IMR-90 (cell line): ENCODE results near the gene HERC4. TPM values are rescaled to one million over a fixed set of nuclear protein-coding genes. Genes with fewer than 3 reads are reported as not detected.
"Not testable (repeated sequence)": the region's sequence is repeated elsewhere in the genome, so short reads cannot be mapped to it uniquely, and the experiment has no call there.

ENCODE experiments used
- ATAC-seq: fragments of 200-7000 bp; cut with Tn5 transposase; 2 replicates; pipeline ENCODE4 v1.9.1; 2020; ENCODE audit warnings: low read depth, mild to moderate bottlenecking, moderate library complexity
- BruUV-seq: library from RNA; stranded (reverse); fragments of 400-500 nt; replicated peaks from 2 replicates; lab custom pipeline; 2021; lab: Mats Ljungman, UMichigan
- CTCF ChIA-PET: fragments of 300-600 bp; formaldehyde crosslinking; extraction: SDS; loops from one replicate; lab custom pipeline; 2021; ENCODE audit warnings: antibody characterized with exemption; lab: Yijun Ruan, JAX
- POLR2A ChIA-PET: fragments of 300-600 bp; sonication (Branson Sonifier 250); formaldehyde crosslinking; loops from one replicate; lab custom pipeline; 2022; ENCODE audit warnings: antibody characterized with exemption; ENCODE audit not compliant: unreplicated experiment; lab: Charles Lee
- DNase-seq: peaks from one replicate; pipeline ENCODE4 v3.0.0; 2013
- H2AFZ ChIP-seq: replicated peaks from 2 replicates; pipeline ENCODE3; 2013; ENCODE audit warnings: low read length, mild to moderate bottlenecking; ENCODE audit not compliant: poor library complexity
- H2AK5ac ChIP-seq: 2 replicates; pipeline ENCODE4 v1.6.1; 2013; ENCODE audit warnings: low read depth, low read length, inconsistent platforms
- H2AK9ac ChIP-seq: replicated peaks from 2 replicates; pipeline ENCODE3; 2013; ENCODE audit warnings: mild to moderate bottlenecking, low read depth, low read length, moderate library complexity; ENCODE audit not compliant: poor library complexity
- H2BK120ac ChIP-seq: 2 replicates; pipeline ENCODE4 v1.6.1; 2013; ENCODE audit warnings: low read depth, low read length, inconsistent platforms
- H2BK15ac ChIP-seq: 3 replicates; pipeline ENCODE4 v1.6.1; 2013; ENCODE audit warnings: low read depth, low read length, inconsistent platforms
- H2BK20ac ChIP-seq: 2 replicates; pipeline ENCODE4 v1.6.1; 2013; ENCODE audit warnings: low read depth, mild to moderate bottlenecking, inconsistent platforms, low read length, moderate library complexity
- H2BK5ac ChIP-seq: 2 replicates; pipeline ENCODE4 v1.6.1; 2013; ENCODE audit warnings: mild to moderate bottlenecking, low read depth, low read length, inconsistent platforms; ENCODE audit not compliant: poor library complexity, severe bottlenecking
- H3K14ac ChIP-seq: replicated peaks from 2 replicates; pipeline ENCODE4 v1.6.1; 2013; ENCODE audit warnings: low read depth, low read length, inconsistent platforms
- H3K18ac ChIP-seq: 2 replicates; pipeline ENCODE4 v1.6.1; 2013; ENCODE audit warnings: low read depth, low read length, control low read depth
- H3K23ac ChIP-seq: 2 replicates; pipeline ENCODE4 v1.6.1; 2013; ENCODE audit warnings: low read depth, low read length, inconsistent platforms
- H3K27ac ChIP-seq: 2 replicates; pipeline ENCODE4 v1.5.1; 2013; ENCODE audit warnings: mild to moderate bottlenecking, control low read depth, low read length; ENCODE audit not compliant: insufficient read depth
- H3K27me3 ChIP-seq: 2 replicates; pipeline ENCODE4 v1.6.1; 2013; ENCODE audit warnings: low read length; ENCODE audit not compliant: control insufficient read depth, insufficient read depth
- H3K36me3 ChIP-seq: 2 replicates; pipeline ENCODE4 v1.6.1; 2013; ENCODE audit warnings: low read length, mixed read lengths; ENCODE audit not compliant: control insufficient read depth, insufficient read depth
- H3K4ac ChIP-seq: 2 replicates; pipeline ENCODE4 v1.6.1; 2013; ENCODE audit warnings: low read depth, low read length, inconsistent platforms
- H3K4me1 ChIP-seq: 2 replicates; pipeline ENCODE4 v1.6.1; 2013; ENCODE audit warnings: low read length, mixed read lengths; ENCODE audit not compliant: control insufficient read depth, insufficient read depth
- H3K4me2 ChIP-seq: 2 replicates; pipeline ENCODE4 v1.6.1; 2013; ENCODE audit warnings: low read depth, mild to moderate bottlenecking, control low read depth, low read length, moderate library complexity
- H3K4me3 ChIP-seq: 2 replicates; pipeline ENCODE4 v1.5.1; 2013; ENCODE audit warnings: low read depth, mild to moderate bottlenecking, control low read depth, low read length, moderate library complexity; ENCODE audit not compliant: insufficient read depth
- H3K56ac ChIP-seq: 2 replicates; pipeline ENCODE4 v1.6.1; 2013; ENCODE audit warnings: low read length, inconsistent platforms; ENCODE audit not compliant: insufficient read depth; ENCODE audit errors: extremely low read depth
- H3K79me1 ChIP-seq, 2 experiments: 2 replicates each; pipeline ENCODE4 v1.6.1; 2013; ENCODE audit warnings: low read length in 2 of 2, inconsistent platforms in 1 of 2, low read depth in 1 of 2
- H3K9ac ChIP-seq: 2 replicates; pipeline ENCODE4 v1.6.1; 2013; ENCODE audit warnings: low read depth, low read length, control low read depth
- H3K9me1 ChIP-seq: 2 replicates; pipeline ENCODE4 v1.6.1; 2013; ENCODE audit warnings: low read length, inconsistent platforms; ENCODE audit not compliant: insufficient read depth
- H3K9me3 ChIP-seq: 2 replicates; pipeline ENCODE4 v1.6.1; 2013; ENCODE audit warnings: low read length; ENCODE audit not compliant: control insufficient read depth, insufficient read depth
- H4K20me1 ChIP-seq: 2 replicates; pipeline ENCODE4 v1.6.1; 2013; ENCODE audit warnings: low read length, inconsistent platforms; ENCODE audit not compliant: insufficient read depth
- H4K5ac ChIP-seq: 2 replicates; pipeline ENCODE4 v1.6.1; 2013; ENCODE audit warnings: mild to moderate bottlenecking, low read depth, low read length, control low read depth
- H4K8ac ChIP-seq, 2 experiments: 2 replicates each; pipeline ENCODE4 v1.6.1; 2013; ENCODE audit warnings: low read depth in 2 of 2, low read length in 2 of 2, control low read depth in 1 of 2, inconsistent platforms in 1 of 2
- H4K91ac ChIP-seq: 2 replicates; pipeline ENCODE4 v1.6.1; 2013; ENCODE audit warnings: low read depth, low read length, inconsistent platforms; ENCODE audit not compliant: insufficient read depth
- CHD1 ChIP-seq: IDR thresholded peaks from 2 replicates; pipeline ENCODE4 v1.6.1; 2012; ENCODE audit warnings: low read depth, low read length, improper control_type of control experiment
- FOS ChIP-seq: fragments of 150-350 bp; IDR thresholded peaks from 2 replicates; pipeline ENCODE4 v1.6.1; 2016; ENCODE audit warnings: low read depth, low read length
- MAFK ChIP-seq: IDR thresholded peaks from 2 replicates; pipeline ENCODE4 v1.6.1; 2012; ENCODE audit warnings: low read depth, low read length, improper control_type of control experiment
- NFE2L2 ChIP-seq: fragments of 150-350 bp; IDR thresholded peaks from 2 replicates; pipeline ENCODE4 v1.6.1; 2016; ENCODE audit warnings: low read depth, mild to moderate bottlenecking, low read length
- RAD21 ChIP-seq: IDR thresholded peaks from 2 replicates; pipeline ENCODE4 v1.6.1; 2012; ENCODE audit warnings: low read length, improper control_type of control experiment
- RFX5 ChIP-seq: IDR thresholded peaks from 2 replicates; pipeline ENCODE4 v1.8.0; 2012; ENCODE audit warnings: low read depth, mild to moderate bottlenecking, low read length, moderate library complexity
- WGBS, 2 experiments: methylation state at CpG; one replicate each; pipeline versions ENCODE4 v1.1.5 to v1.1.7; 2013; ENCODE audit warnings: missing lambda C conversion rate in 2 of 2; ENCODE audit not compliant: insufficient read length in 1 of 2; ENCODE audit errors: extremely low coverage in 2 of 2; 5-methylcytosine and 5-hydroxymethylcytosine counted together
- dilution Hi-C: fragments of 300-500 bp; cut with HindIII; formaldehyde crosslinking; loops from one replicate; pipeline ENCODE4 v1.14.3; 2018; ENCODE audit warnings: low sequenced_read_pairs; ENCODE audit not compliant: unreplicated experiment
- in situ Hi-C: fragments of 300-500 bp; cut with MboI; formaldehyde crosslinking; loops from 3 replicates; pipeline ENCODE4 v1.14.3; 2019; ENCODE audit warnings: low sequenced_read_pairs, inconsistent platforms, mixed read lengths
- intact Hi-C: fragments of 100-400 bp; cut with micrococcal nuclease; formaldehyde crosslinking; loops from 2 replicates; pipeline ENCODE4 v1.10.0; 2022
- polyA plus RNA-seq, 3 experiments: library from polyadenylated mRNA; depleted of rRNA; stranded (reverse); fragments of >200 nt; gene quantifications; 2 replicates each; pipeline ENCODE4 v1.2.3, GENCODE V29; 2012; ENCODE audit warnings: low replicate concordance in 1 of 3
- total RNA-seq: library from RNA; depleted of rRNA; stranded (reverse); fragments of >200 nt; gene quantifications from 2 replicates; pipeline ENCODE4 v1.2.3, GENCODE V29; 2012
- TF ChIP-seq, protein P1 (sequence below): fragments of 150-350 bp; IDR thresholded peaks from 2 replicates; pipeline ENCODE4 v1.6.1; 2016; ENCODE audit warnings: low read depth, mild to moderate bottlenecking, low read length, moderate library complexity, borderline replicate concordance

HERC4 gene
- total and polyA plus RNA-seq, 2 of the 4 experiments (the other 2 are of a cell fraction) = 66.6 to 92.8 TPM

DNA sequence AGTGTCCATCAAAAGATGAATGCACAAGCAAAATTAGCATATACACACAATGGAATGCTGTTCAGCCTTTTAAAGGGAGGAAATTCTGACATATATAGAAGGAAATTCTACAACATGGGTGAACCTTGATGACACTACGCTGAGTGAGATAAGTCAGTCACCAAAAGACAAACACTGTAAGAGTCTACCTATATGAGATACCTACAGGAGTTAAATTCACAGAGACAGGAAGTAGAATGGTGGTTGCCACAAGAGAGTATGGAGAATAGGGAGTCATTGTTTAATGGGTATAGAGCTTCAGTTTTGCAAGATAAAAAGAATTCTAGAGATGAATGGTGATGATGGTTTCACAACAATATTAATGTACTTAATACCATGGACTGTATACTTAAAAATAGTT, 51.8 kb downstream of the HERC4 start:
- no peak for DNase-seq
- H3K14ac ChIP-seq = no peak overlapping the region
- no peak overlapping the region for H3K4me3 ChIP-seq
- H4K91ac ChIP-seq = no peak overlapping the region
- H3K4ac ChIP-seq = no peak overlapping the region
- ChIA-PET CTCF (no interaction called here), POLR2A (no interaction called here)
- TF ChIP-seq RFX5 (no peak), NFE2L2 (no peak), RAD21 (no peak), CHD1 (no peak), MAFK (no peak), FOS (no peak)
- TF ChIP-seq, protein P1, sequence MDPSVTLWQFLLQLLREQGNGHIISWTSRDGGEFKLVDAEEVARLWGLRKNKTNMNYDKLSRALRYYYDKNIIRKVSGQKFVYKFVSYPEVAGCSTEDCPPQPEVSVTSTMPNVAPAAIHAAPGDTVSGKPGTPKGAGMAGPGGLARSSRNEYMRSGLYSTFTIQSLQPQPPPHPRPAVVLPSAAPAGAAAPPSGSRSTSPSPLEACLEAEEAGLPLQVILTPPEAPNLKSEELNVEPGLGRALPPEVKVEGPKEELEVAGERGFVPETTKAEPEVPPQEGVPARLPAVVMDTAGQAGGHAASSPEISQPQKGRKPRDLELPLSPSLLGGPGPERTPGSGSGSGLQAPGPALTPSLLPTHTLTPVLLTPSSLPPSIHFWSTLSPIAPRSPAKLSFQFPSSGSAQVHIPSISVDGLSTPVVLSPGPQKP = no peak
- no peak overlapping the region for H3K23ac ChIP-seq
- no peak overlapping the region for H2AK9ac ChIP-seq
- no CpG with 5 or more reads among the region's 1 CpG for WGBS, 2 experiments
- H2BK5ac ChIP-seq = no peak overlapping the region
- no peak overlapping the region for H3K4me2 ChIP-seq
- no peak overlapping the region for H2AFZ ChIP-seq
- intact Hi-C loops = no loop called here
- in situ Hi-C loops = no loop called here
- no peak overlapping the region for H2AK5ac ChIP-seq
- H3K9me1 ChIP-seq = peaks cover 2% of the 10 kb centered on the region; the same call in 1 of the 2 replicates
- ATAC-seq = no peak
- H3K56ac ChIP-seq = no peak overlapping the region
- no peak overlapping the region for H2BK15ac ChIP-seq
- H2BK120ac ChIP-seq = no peak overlapping the region
- BruUV-seq = no TSS peak
- H3K9me3 ChIP-seq = no peaks in the 10 kb centered on the region
- dilution Hi-C loops = no loop called here
- no peak overlapping the region for H3K18ac ChIP-seq
- no peak overlapping the region for H3K9ac ChIP-seq
- no peak overlapping the region for H3K27ac ChIP-seq
- H3K4me1 ChIP-seq = no peaks in the 10 kb centered on the region
- H3K79me1 ChIP-seq = peaks cover 20 to 43% of the 10 kb centered on the region in 2 experiments; a peak in 3 of 4 replicates
- no peak overlapping the region for H4K5ac ChIP-seq
- no peak overlapping the region for H2BK20ac ChIP-seq
- no peaks in the 10 kb centered on the region; the same call in 1 of the 2 replicates for H4K20me1 ChIP-seq
- H3K36me3 ChIP-seq = peaks cover 26% of the 10 kb centered on the region
- no peaks in the 10 kb centered on the region for H3K27me3 ChIP-seq
- H4K8ac ChIP-seq = no peak overlapping the region

DNA sequence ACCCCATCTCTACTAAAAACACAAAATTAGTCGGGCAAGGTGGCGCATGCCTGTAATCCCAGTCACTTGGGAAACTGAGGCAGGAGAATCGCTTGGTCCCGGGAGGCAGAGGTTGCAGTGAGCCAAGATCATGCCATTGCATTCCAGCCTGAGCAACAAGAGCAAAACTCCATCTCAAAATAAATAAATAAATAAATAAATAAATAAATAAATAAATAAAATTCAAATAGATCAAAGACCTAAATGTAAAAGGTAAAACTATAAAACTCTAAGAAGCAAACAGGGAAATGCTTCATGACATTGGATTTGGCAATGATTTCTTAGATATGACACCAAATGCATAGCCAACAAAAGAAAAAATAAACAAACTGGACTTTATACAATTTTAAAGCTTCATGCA, 52.8 kb downstream of the HERC4 start:
- H3K9me1 ChIP-seq, H2AK9ac ChIP-seq, DNase-seq, H3K27ac ChIP-seq, H2BK20ac ChIP-seq, dilution Hi-C loops, H3K4me3 ChIP-seq, H3K4me2 ChIP-seq, H4K8ac ChIP-seq, H3K18ac ChIP-seq, H3K56ac ChIP-seq, H3K9me3 ChIP-seq, BruUV-seq, in situ Hi-C loops, H3K27me3 ChIP-seq, POLR2A ChIA-PET, H2AFZ ChIP-seq, H3K9ac ChIP-seq, CTCF ChIA-PET, H4K91ac ChIP-seq, H2BK120ac ChIP-seq, H3K23ac ChIP-seq, H4K20me1 ChIP-seq, H3K14ac ChIP-seq, H3K4me1 ChIP-seq, intact Hi-C loops, H4K5ac ChIP-seq, H3K4ac ChIP-seq, H2AK5ac ChIP-seq, H2BK5ac ChIP-seq, H2BK15ac ChIP-seq, ATAC-seq: not testable (repeated sequence)
- no CpG with 5 or more reads among the region's 4 CpGs for WGBS, 2 experiments
- peaks cover 23% of the 10 kb centered on the region for H3K36me3 ChIP-seq
- peaks cover 20 to 40% of the 10 kb centered on the region in 2 experiments; a peak in 3 of 4 replicates for H3K79me1 ChIP-seq
